ENCODE data around the gene PCDH9.

PCDH9 gene

GRCh38 chr13:66922444-66922843 is 307.7 kb downstream of the PCDH9 start:
- H3K36me3 ChIP-seq (ENCODE audit: insufficient read depth, low read length), result no peaks in the 10 kb centered on the region
- H3K79me2 ChIP-seq (ENCODE audit: insufficient read depth, low read length), result no peaks in the 10 kb centered on the region
- no peak overlapping the region for H3K9ac ChIP-seq (ENCODE audit: low read length)
- no peaks in the 10 kb centered on the region for H3F3A ChIP-seq (ENCODE audit: insufficient read depth, low read length)
- H2AFZ ChIP-seq (ENCODE audit: low read length), result peak overlapping the region; percentile 85; the same call in 1 of the 2 replicates
- no peak overlapping the region for H3K27ac ChIP-seq (ENCODE audit: low read depth, low read length, poor library complexity, severe bottlenecking)
- H3K4me1 ChIP-seq (ENCODE audit: insufficient read depth, low read length, severe bottlenecking), result peaks cover 26% of the 10 kb centered on the region
- no peaks in the 10 kb centered on the region for H4K20me1 ChIP-seq (ENCODE audit: insufficient read depth, low read length)
- H3K27me3 ChIP-seq (ENCODE audit: insufficient read depth, low read length), result no peaks in the 10 kb centered on the region
- no peak for TF ChIP-seq CTCF (IDR thresholded peaks at IDR 0.05; ENCODE audit: low read length)
- no peak for TF ChIP-seq EZH2 (IDR thresholded peaks at IDR 0.05; ENCODE audit: borderline replicate concordance, low read length)
- H3K4me2 ChIP-seq (ENCODE audit: low read length), result no peak overlapping the region
- H3K9me2 ChIP-seq (ENCODE audit: low read depth, low read length), result no peaks in the 10 kb centered on the region
- H3K4me3 ChIP-seq (ENCODE audit: low read depth, low read length, poor library complexity, severe bottlenecking), result no peak overlapping the region
- peaks cover 12% of the 10 kb centered on the region for H3K9me3 ChIP-seq (ENCODE audit: low read length)

GRCh38 chr13:66921437-66921836 is 308.7 kb downstream of the PCDH9 start:
- H3K9me2 ChIP-seq (ENCODE audit: low read depth, low read length), result no peaks in the 10 kb centered on the region
- no peak overlapping the region for H3K9ac ChIP-seq (ENCODE audit: low read length)
- peak overlapping the region; percentile 76 for H2AFZ ChIP-seq (ENCODE audit: low read length)
- no peaks in the 10 kb centered on the region for H3K79me2 ChIP-seq (ENCODE audit: insufficient read depth, low read length)
- peaks cover 16% of the 10 kb centered on the region for H3K4me1 ChIP-seq (ENCODE audit: insufficient read depth, low read length, severe bottlenecking)
- H3K27ac ChIP-seq (ENCODE audit: low read depth, low read length, poor library complexity, severe bottlenecking), result no peak overlapping the region
- H3K4me3 ChIP-seq (ENCODE audit: low read depth, low read length, poor library complexity, severe bottlenecking), result no peak overlapping the region
- H3K9me3 ChIP-seq (ENCODE audit: low read length), result peaks cover 12% of the 10 kb centered on the region
- no peaks in the 10 kb centered on the region for H3F3A ChIP-seq (ENCODE audit: insufficient read depth, low read length)
- no peaks in the 10 kb centered on the region for H4K20me1 ChIP-seq (ENCODE audit: insufficient read depth, low read length)
- no peak for TF ChIP-seq CTCF (IDR thresholded peaks at IDR 0.05; ENCODE audit: low read length)
- TF ChIP-seq EZH2 (IDR thresholded peaks at IDR 0.05; ENCODE audit: borderline replicate concordance, low read length), result no peak
- H3K27me3 ChIP-seq (ENCODE audit: insufficient read depth, low read length), result no peaks in the 10 kb centered on the region
- no peaks in the 10 kb centered on the region for H3K36me3 ChIP-seq (ENCODE audit: insufficient read depth, low read length)
- H3K4me2 ChIP-seq (ENCODE audit: low read length), result no peak overlapping the region

- Histone ChIP-seq H2AFZ (ENCODE audit: low read length) (peak overlapping the region; percentile 66), H3K36me3 (ENCODE audit: insufficient read depth, low read length) (no peaks in the 10 kb centered on the region), H3K27ac (ENCODE audit: low read depth, low read length, poor library complexity, severe bottlenecking) (peak overlapping the region; percentile 13), H3K9me3 (ENCODE audit: low read length) (peaks cover 14% of the 10 kb centered on the region; the same call in 1 of the 2 replicates), H3F3A (ENCODE audit: insufficient read depth, low read length) (no peaks in the 10 kb centered on the region), H3K27me3 (ENCODE audit: insufficient read depth, low read length) (no peaks in the 10 kb centered on the region), H3K4me2 (ENCODE audit: low read length) (no peak overlapping the region), H3K79me2 (ENCODE audit: insufficient read depth, low read length) (no peaks in the 10 kb centered on the region), H3K4me1 (ENCODE audit: insufficient read depth, low read length, severe bottlenecking) (peaks cover 35% of the 10 kb centered on the region), H3K4me3 (ENCODE audit: low read depth, low read length, poor library complexity, severe bottlenecking) (no peak overlapping the region), H3K9ac (ENCODE audit: low read length) (no peak overlapping the region), H4K20me1 (ENCODE audit: insufficient read depth, low read length) (no peaks in the 10 kb centered on the region), H3K9me2 (ENCODE audit: low read depth, low read length) (no peaks in the 10 kb centered on the region)
- TF ChIP-seq CTCF (IDR thresholded peaks at IDR 0.05; ENCODE audit: low read length), result no peak
- no peak for TF ChIP-seq EZH2 (IDR thresholded peaks at IDR 0.05; ENCODE audit: borderline replicate concordance, low read length)
These were observed 314.4 kb downstream of the PCDH9 start for GRCh38 chr13:66915596-66916185.

All from OCI-LY1 (cell line).